Right lobe of liver (tissue), 6 donors: ENCODE measurements around the gene LRP2. TPM values are rescaled to one million over a fixed set of nuclear protein-coding genes. Genes with fewer than 3 reads are reported as not detected.

ENCODE experiments used
- ATAC-seq, 4 donors: fragments of 200-7000 bp; cut with Tn5 transposase; one replicate each; pipeline ENCODE4 v1.9.1; 2020; ENCODE audit warnings: mild to moderate bottlenecking in 4 of 4, moderate library complexity in 4 of 4
- DNase-seq, 3 donors: peaks; one replicate each; pipeline ENCODE4 v3.0.0-alpha.2; 2020
- H3K27ac ChIP-seq, 3 donors: fragments of 200-600 bp; one replicate each; pipeline ENCODE4 v1.8.0; 2022
- H3K27me3 ChIP-seq, 2 donors: fragments of 200-600 bp; one replicate each; pipeline ENCODE4 v1.8.0; 2022
- H3K36me3 ChIP-seq, 4 donors: fragments of 200-600 bp; sonication (generic) in 1 of 4; one replicate each; pipeline versions ENCODE4 v1.5.1 to v1.8.0; 2017 to 2022; ENCODE audit warnings: control low read depth in 1 of 4
- H3K4me1 ChIP-seq, 4 donors: fragments of 200-600 bp; sonication (generic) in 1 of 4; one replicate each; pipeline versions ENCODE4 v1.5.1 to v1.8.0; 2017 to 2022; ENCODE audit warnings: control low read depth in 1 of 4
- H3K4me3 ChIP-seq, 3 donors: fragments of 200-600 bp; one replicate each; pipeline ENCODE4 v1.8.0; 2022
- H3K9me3 ChIP-seq, 4 donors: fragments of 200-600 bp; sonication (generic) in 1 of 4; one replicate each; pipeline versions ENCODE4 v1.5.1 to v1.8.0; 2017 to 2022; ENCODE audit warnings: control low read depth in 1 of 4
- CTCF ChIP-seq, 4 donors: fragments of 200-600 bp in 3 of 4; fragments of 450-650 bp in 1 of 4; IDR thresholded peaks; one replicate each; pipeline versions ENCODE4 v1.5.1 to v1.8.0; 2016 to 2022; ENCODE audit warnings: antibody characterized with exemption in 4 of 4, mild to moderate bottlenecking in 2 of 4
- POLR2A ChIP-seq: fragments of 450-650 bp; IDR thresholded peaks from one replicate; pipeline ENCODE4 v1.6.1; 2017; ENCODE audit warnings: antibody characterized with exemption, mild to moderate bottlenecking
- WGBS: methylation state at CpG from one replicate; pipeline ENCODE4 v1.1.6; 2018; ENCODE audit warnings: low coverage, low lambda C conversion rate; ENCODE audit not compliant: insufficient coverage; ENCODE audit errors: missing lambda C conversion rate; 5-methylcytosine and 5-hydroxymethylcytosine counted together
- intact Hi-C, 2 donors: fragments of 100-400 bp; cut with DNase I; formaldehyde crosslinking; loops; one replicate each; pipeline versions ENCODE4 v1.11.2 to v1.14.1; 2022
- total RNA-seq, 6 experiments: library from RNA; depleted of rRNA in 2 of 6; stranded (reverse); fragments of >200 nt in 2 of 6; fragmentation: NEBNext Ultra II Directional in 3 of 6; extraction: Animal tissue kit (Norgen Biotek cat#: 25700) in 3 of 6; gene quantifications; one replicate each; pipeline versions ENCODE4 v1.1.0 to v1.2.4, GENCODE V29; 2016 to 2023
- donor health status: DM: no; HTN: yes; CAD: no.
- donor health status: DM: no; HTN: no; CAD: no.
- donor health status: DM: no; HTN: no; CAD: no.
- donor health status: DM: no; HTN: yes; CAD: no.
- donor health status: DM: no; HTN: yes; CAD: no.

LRP2 gene
- total RNA-seq, 6 experiments from 2014 or later, result 0.51 to 4.4 (median 1.0) TPM

- Histone ChIP-seq H3K4me1 (peaks cover 0 to 4% (median 1%) of the 10 kb centered on the region in 4 donors), H3K27ac (no peak overlapping the region), H3K9me3 (no peaks in the 10 kb centered on the region), H3K27me3 (no peaks in the 10 kb centered on the region), H3K4me3 (no peak overlapping the region), H3K36me3 (no peaks in the 10 kb centered on the region)
- intact Hi-C loops, result no loop called here
- TF ChIP-seq CTCF (IDR thresholded peaks at IDR 0.05) (no peak), POLR2A (no peak)
- DNase-seq (no peak), ATAC-seq (no peak)
- WGBS, result 82% methylated on average over 2 of the region's 4 CpGs
These were observed 243.1 kb downstream of the LRP2 start for GRCh38 chr2:169119123-169119760.

- no peak overlapping the region for H3K27ac ChIP-seq
- no peak for ATAC-seq
- no peaks in the 10 kb centered on the region for H3K27me3 ChIP-seq
- no peak for DNase-seq
- no peaks in the 10 kb centered on the region for H3K36me3 ChIP-seq
- H3K4me3 ChIP-seq, result no peak overlapping the region
- no peaks in the 10 kb centered on the region for H3K9me3 ChIP-seq
- peaks cover 0 to 2% (median 0%) of the 10 kb centered on the region in 4 donors for H3K4me1 ChIP-seq
- intact Hi-C loops, result no loop called here
- 64% methylated on average over 2 of the region's 2 CpGs for WGBS
- no peak for TF ChIP-seq CTCF (IDR thresholded peaks at IDR 0.05)
- TF ChIP-seq POLR2A, result no peak
These were observed 244.3 kb downstream of the LRP2 start for GRCh38 chr2:169118060-169118459.

- H3K4me3 ChIP-seq, result no peak overlapping the region
- no peaks in the 10 kb centered on the region for H3K36me3 ChIP-seq
- TF ChIP-seq POLR2A, result no peak
- TF ChIP-seq CTCF (IDR thresholded peaks at IDR 0.05), result no peak
- no peaks in the 10 kb centered on the region for H3K27me3 ChIP-seq
- no peak for DNase-seq
- H3K9me3 ChIP-seq, result no peaks in the 10 kb centered on the region
- ATAC-seq, result no peak
- H3K4me1 ChIP-seq, result no peaks in the 10 kb centered on the region
- intact Hi-C loops, result no loop called here
- H3K27ac ChIP-seq, result no peak overlapping the region
These were observed 245.3 kb downstream of the LRP2 start for GRCh38 chr2:169116993-169117392.

GRCh38 chr2:169116327-169116726 lies 246.0 kb downstream of the LRP2 start:
- intact Hi-C loops, result no loop called here
- H3K36me3 ChIP-seq, result no peaks in the 10 kb centered on the region
- no peak for ATAC-seq
- H3K4me1 ChIP-seq, result no peaks in the 10 kb centered on the region
- no peaks in the 10 kb centered on the region for H3K27me3 ChIP-seq
- no peak overlapping the region for H3K4me3 ChIP-seq
- WGBS, result 40% methylated on average over 2 of the region's 2 CpGs
- H3K9me3 ChIP-seq, result no peaks in the 10 kb centered on the region
- no peak for DNase-seq
- no peak overlapping the region for H3K27ac ChIP-seq
- TF ChIP-seq CTCF (IDR thresholded peaks at IDR 0.05), result no peak
- no peak for TF ChIP-seq POLR2A

GRCh38 chr2:169114056-169114455 lies 248.3 kb downstream of the LRP2 start:
- intact Hi-C loops, result no loop called here
- Histone ChIP-seq H3K4me1 (no peaks in the 10 kb centered on the region), H3K4me3 (no peak overlapping the region), H3K27me3 (no peaks in the 10 kb centered on the region), H3K9me3 (no peaks in the 10 kb centered on the region), H3K36me3 (no peaks in the 10 kb centered on the region), H3K27ac (no peak overlapping the region)
- no peak for DNase-seq
- 14% methylated on average over 1 of the region's 4 CpGs for WGBS
- TF ChIP-seq CTCF (IDR thresholded peaks at IDR 0.05) (no peak), POLR2A (no peak)
- ATAC-seq, result no peak
